Upper lobe of right lung (tissue), 1 donor: ENCODE data around the gene GARIN5B. TPM values are rescaled to one million over a fixed set of nuclear protein-coding genes. Genes with fewer than 3 reads are reported as not detected.
"Not testable (repeated sequence)": the region's sequence is repeated elsewhere in the genome, so short reads cannot be mapped to it uniquely, and the experiment has no call there.

Source experiments
- ATAC-seq: fragments of 200-7000 bp; cut with Tn5 transposase; one replicate; pipeline ENCODE4 v1.9.1; 2020; ENCODE audit warnings: mild to moderate bottlenecking, moderate library complexity
- DNase-seq: peaks from one replicate; pipeline ENCODE4 v3.0.0-alpha.2; 2020
- H3K27ac ChIP-seq: fragments of 200-600 bp; one replicate; pipeline ENCODE4 v1.8.0; 2022
- H3K27me3 ChIP-seq: fragments of 200-600 bp; one replicate; pipeline ENCODE4 v1.8.0; 2022; ENCODE audit warnings: mild to moderate bottlenecking
- H3K36me3 ChIP-seq: fragments of 200-600 bp; one replicate; pipeline ENCODE4 v1.8.0; 2022
- H3K4me1 ChIP-seq: fragments of 200-600 bp; one replicate; pipeline ENCODE4 v1.8.0; 2022
- H3K4me3 ChIP-seq: fragments of 200-600 bp; one replicate; pipeline ENCODE4 v1.8.0; 2022; ENCODE audit warnings: mild to moderate bottlenecking
- H3K9me3 ChIP-seq: fragments of 200-600 bp; one replicate; pipeline ENCODE4 v1.8.0; 2022
- intact Hi-C: fragments of 100-400 bp; cut with DNase I; formaldehyde crosslinking; loops from one replicate; pipeline ENCODE4 v1.11.0; 2022
- total RNA-seq: library from RNA; stranded (reverse); fragmentation: NEBNext Ultra II Directional; extraction: Animal tissue kit (Norgen Biotek cat#: 25700); gene quantifications from one replicate; pipeline ENCODE4 v1.2.1, GENCODE V29; 2021
- TF ChIP-seq, protein P1 (sequence below): fragments of 200-600 bp; IDR thresholded peaks from one replicate; pipeline ENCODE4 v1.8.0; 2022; ENCODE audit warnings: antibody characterized with exemption
- donor health status: DM: no; HTN: yes; CAD: no; lungs with severe emphysema.

The GARIN5B gene
- total RNA-seq, 1 donor from 2014 or later = not detected

DNA sequence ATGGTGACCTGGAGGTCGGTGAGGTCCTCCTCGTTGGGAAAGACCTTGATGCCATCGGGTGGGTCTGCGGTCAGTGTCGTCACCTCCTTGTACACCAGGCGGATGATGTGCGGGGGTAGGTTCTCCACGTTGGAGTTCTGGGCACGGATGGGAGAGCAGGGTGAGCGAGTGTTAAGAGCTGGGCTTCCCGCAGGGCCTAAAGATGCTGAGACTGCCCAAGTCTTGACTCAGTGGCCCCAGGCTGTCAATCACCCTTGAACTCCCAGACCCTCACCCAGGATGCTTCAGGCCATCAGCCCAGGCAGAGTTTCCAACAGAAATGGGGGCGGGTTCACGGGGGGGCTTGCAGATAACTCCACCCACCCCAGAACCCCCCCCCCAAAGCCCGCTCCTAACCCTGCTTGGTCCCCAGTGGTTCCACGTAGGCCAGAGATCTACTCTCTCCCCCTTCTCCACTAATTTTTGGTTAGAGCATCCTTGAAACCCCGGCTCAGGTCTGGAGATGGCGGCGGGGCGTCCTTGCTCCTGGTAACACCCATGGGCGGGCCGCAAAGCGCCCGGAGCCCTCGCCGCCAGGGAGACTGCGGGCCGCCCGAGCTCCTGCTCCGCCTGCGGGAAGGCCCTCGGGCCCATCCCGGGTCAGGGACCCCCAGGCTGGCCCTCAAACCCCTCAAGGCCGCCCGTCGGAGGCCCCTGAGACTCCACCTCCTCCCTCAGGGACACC, 43.9 kb upstream of the GARIN5B start:
- H3K27me3 ChIP-seq = no peaks in the 10 kb centered on the region
- peak; percentile 6 for ATAC-seq
- intact Hi-C loops = no loop called here
- peak overlapping the region; percentile 68 for H3K4me3 ChIP-seq
- DNase-seq = peak; percentile 77
- TF ChIP-seq, protein P1, sequence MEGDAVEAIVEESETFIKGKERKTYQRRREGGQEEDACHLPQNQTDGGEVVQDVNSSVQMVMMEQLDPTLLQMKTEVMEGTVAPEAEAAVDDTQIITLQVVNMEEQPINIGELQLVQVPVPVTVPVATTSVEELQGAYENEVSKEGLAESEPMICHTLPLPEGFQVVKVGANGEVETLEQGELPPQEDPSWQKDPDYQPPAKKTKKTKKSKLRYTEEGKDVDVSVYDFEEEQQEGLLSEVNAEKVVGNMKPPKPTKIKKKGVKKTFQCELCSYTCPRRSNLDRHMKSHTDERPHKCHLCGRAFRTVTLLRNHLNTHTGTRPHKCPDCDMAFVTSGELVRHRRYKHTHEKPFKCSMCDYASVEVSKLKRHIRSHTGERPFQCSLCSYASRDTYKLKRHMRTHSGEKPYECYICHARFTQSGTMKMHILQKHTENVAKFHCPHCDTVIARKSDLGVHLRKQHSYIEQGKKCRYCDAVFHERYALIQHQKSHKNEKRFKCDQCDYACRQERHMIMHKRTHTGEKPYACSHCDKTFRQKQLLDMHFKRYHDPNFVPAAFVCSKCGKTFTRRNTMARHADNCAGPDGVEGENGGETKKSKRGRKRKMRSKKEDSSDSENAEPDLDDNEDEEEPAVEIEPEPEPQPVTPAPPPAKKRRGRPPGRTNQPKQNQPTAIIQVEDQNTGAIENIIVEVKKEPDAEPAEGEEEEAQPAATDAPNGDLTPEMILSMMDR = no peak
- H3K27ac ChIP-seq = peak overlapping the region; percentile 98
- no peaks in the 10 kb centered on the region for H3K9me3 ChIP-seq
- peaks cover 16% of the 10 kb centered on the region for H3K4me1 ChIP-seq
- peaks cover 20% of the 10 kb centered on the region for H3K36me3 ChIP-seq

DNA sequence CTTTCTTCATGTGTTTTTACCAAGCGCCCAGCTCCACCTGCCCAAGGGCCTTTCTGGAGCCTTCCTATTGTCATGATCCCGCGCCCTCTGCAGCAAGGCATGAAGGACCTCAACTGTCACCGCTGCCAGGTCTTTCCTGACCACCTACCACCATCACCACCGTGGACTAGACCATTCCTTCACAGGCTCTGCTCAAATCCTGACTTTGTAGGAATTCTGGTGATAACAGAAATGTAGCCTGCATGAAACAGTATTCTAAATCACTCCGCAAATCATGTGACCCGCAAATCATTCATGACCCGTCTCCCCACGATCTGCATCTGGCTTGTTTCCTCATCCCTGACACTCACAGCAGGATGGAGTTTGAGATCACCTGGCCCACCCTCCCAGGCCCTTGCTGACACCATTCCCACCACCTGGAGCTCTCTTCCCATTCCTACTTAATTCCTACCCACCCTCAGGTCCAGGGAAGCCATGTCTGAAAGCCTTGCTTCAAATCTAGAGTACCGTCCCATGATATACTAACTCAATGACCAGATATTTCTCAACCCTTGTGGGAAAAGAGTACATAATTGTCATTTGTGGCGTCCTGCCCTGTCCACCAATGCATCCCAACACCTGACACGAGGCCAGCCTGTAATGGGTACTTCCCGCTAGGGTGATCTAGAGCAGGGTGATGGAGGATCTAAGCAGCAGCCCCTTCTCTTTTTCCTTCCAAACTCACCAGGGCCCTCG, 43.2 kb upstream of the GARIN5B start:
- TF ChIP-seq, protein P1 = no peak
- H3K9me3 ChIP-seq = no peaks in the 10 kb centered on the region
- ATAC-seq = no peak
- H3K27me3 ChIP-seq = no peaks in the 10 kb centered on the region
- peak overlapping the region; percentile 68 for H3K4me3 ChIP-seq
- intact Hi-C loops = no loop called here
- no peak overlapping the region for H3K27ac ChIP-seq
- peaks cover 20% of the 10 kb centered on the region for H3K36me3 ChIP-seq
- H3K4me1 ChIP-seq = peaks cover 16% of the 10 kb centered on the region
- no peak for DNase-seq

DNA sequence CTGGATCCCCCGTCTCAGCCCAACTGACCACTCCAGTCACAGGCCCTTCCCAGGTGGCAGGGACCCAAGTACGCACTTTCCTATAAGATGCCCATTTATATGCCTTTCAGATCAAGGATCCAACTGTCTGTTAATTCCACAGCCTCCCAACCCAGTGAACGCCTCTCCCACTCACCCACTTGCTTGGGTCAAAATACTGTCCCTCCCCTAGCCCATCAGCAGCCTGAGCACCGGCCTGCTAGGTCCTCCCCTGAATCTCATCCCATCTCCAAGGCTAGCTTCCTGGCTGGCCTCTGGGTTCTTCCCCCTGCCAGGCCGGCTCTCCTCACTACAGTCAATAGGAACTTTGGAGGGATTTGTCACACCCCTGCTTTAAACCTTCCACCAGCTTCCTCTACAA, 42.6 kb upstream of the GARIN5B start:
- TF ChIP-seq, protein P1 = no peak
- intact Hi-C loops = no loop called here
- Histone ChIP-seq H3K9me3 (no peaks in the 10 kb centered on the region), H3K27me3 (no peaks in the 10 kb centered on the region), H3K4me3 (no peak overlapping the region), H3K36me3 (peaks cover 25% of the 10 kb centered on the region), H3K27ac (no peak overlapping the region), H3K4me1 (peaks cover 16% of the 10 kb centered on the region)
- DNase-seq = no peak
- no peak for ATAC-seq

DNA sequence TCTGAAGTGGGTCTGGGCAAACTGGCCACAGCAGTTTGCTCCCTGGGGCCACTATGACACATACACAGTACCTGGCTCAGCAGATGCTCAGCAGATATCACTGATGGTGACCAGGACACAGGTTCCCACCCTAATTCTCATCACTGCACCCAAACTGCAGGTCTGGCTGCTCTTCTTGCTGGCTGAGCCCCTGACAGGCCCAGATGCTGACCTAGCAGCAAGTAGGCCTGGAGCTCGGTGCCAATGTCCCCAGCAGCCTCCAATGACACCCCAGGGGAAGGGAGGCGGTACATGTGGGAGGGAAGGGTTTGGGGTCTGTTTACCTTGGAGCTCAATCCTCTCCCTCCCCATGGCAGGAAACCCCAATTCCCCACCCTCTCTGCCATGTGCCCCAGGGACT, 39.4 kb upstream of the GARIN5B start:
- TF ChIP-seq, protein P1 = no peak
- no peaks in the 10 kb centered on the region for H3K9me3 ChIP-seq
- H3K4me3 ChIP-seq = no peak overlapping the region
- DNase-seq (no peak), ATAC-seq (no peak)
- no peak overlapping the region for H3K27ac ChIP-seq
- intact Hi-C loops = no loop called here
- H3K36me3 ChIP-seq = peaks cover 33% of the 10 kb centered on the region
- no peaks in the 10 kb centered on the region for H3K27me3 ChIP-seq
- H3K4me1 ChIP-seq = peaks cover 16% of the 10 kb centered on the region

DNA sequence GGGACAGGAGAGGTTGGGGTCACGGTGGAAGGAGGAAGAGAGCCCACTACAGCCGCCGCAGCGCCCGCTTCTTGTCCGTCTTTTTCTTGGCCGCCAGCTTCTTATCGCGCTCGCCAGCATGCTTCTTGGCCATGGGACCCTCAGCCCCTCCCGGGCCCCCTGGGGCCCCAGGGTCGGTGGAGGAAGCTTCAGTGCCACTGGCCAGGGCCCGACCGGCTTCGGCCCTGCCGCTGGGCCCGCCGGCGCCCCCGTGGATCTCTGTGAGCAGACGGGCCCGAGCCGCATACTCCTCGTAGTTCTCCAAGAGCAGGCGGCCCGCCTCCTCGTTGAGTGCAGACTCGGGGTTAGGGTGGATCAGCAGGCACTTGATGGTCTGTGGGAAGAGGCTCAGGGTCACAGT, 38.3 kb upstream of the GARIN5B start:
- H3K4me3 ChIP-seq, H3K9me3 ChIP-seq, H3K27me3 ChIP-seq, H3K27ac ChIP-seq, intact Hi-C loops, DNase-seq, ATAC-seq, H3K4me1 ChIP-seq: not testable (repeated sequence)
- H3K36me3 ChIP-seq = peaks cover 33% of the 10 kb centered on the region
